Activated CD8-positive, alpha-beta memory T cell treated with anti-CD3 and anti-CD28 coated beads for 4 hours (primary cell): Measurements from ENCODE around the gene OCLN.
"Not testable (repeated sequence)": the region's sequence is repeated elsewhere in the genome, so short reads cannot be mapped to it uniquely, and the experiment has no call there.

ENCODE experiments used
- DNase-seq, 2 donors: peaks; one replicate each; pipeline ENCODE4 v3.0.0-alpha.2; 2020; ENCODE audit warnings: low read depth in 2 of 2

Gene OCLN

DNA sequence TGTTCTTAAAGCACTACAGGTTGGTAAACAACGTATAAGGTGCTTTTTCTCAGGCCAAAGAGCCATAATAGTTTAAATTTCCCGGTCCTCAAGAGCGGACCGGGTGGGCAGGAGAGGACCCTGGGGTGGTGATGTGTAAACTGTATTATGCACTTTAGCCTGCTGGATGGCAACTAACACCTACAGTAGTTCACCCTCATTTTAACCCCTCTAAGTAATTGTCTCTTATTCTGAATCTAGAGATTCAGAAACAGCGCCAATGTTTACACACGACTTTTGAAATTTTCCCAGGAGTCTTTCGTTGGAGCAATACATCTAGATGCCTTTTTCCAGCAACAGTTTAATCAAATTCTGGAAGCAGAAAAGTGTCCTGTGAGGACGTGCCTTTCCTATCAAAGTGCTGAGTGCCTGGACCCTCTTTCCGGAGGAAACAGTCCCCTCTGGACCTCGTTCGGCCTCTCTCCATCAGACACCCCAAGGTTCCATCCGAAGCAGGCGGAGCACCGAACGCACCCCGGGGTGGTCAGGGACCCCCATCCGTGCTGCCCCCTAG is 676 bp upstream of the OCLN start:
- DNase-seq: no peak

DNA sequence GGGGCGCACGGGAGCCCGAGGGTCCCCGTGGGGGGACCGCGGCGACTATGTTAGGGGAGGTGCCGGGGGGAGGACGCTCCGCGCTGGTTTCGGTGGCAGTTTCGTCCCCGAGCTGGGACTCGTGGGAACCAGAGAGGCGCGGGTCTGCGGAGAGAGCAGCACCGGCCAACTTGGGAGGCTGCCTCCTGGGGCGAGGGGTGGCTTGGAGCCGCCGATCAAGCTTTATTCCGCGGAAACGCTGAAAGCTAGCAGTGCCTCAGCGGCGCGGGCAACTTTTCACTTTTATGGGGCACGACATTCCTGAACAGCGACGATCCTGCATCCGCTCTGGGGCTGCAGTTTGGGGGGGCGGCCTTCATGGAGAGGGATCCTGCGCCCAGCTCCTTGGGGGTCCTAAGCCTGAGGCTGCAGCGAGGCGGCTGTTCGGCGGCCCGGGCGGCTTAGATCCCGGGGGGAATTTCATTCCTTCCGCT is 369 bp downstream of the OCLN start:
- no peak for DNase-seq

DNA sequence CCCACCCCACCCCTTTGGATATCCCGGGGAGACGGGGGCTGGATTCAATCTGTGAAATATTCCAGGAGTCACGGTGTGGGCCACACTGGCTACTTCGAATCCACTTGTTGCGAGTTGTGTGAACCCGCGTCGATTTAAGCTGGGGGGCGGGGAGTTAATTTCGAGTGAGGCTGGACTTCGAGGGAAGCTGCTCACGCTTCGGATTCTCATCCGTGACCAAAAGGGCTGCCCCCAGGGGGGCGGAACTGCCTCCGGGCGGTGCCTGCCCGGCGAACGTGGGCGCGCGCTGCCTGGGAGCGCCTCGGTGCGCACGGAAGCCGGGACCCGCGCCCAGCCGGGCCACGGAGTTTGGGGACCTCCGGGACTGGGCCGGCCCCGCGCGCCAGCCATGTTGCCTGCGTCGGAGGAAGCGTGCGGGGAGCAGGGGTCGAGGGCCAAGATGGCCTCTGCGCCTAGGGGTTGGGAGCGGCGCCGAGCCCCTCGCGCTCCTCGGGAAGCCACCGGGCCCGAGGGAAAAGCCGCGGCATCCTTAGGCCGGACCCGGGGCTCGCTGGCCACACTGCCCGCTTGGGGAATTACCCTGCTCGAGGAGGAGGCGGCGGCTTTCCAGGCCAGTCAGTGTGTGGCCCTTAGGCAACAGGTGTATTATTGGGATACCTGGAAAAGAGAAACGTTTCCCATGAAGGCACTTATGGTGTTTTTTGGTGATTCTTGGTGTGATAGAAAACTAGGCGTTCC is 975 bp downstream of the OCLN start:
- no peak for DNase-seq

DNA sequence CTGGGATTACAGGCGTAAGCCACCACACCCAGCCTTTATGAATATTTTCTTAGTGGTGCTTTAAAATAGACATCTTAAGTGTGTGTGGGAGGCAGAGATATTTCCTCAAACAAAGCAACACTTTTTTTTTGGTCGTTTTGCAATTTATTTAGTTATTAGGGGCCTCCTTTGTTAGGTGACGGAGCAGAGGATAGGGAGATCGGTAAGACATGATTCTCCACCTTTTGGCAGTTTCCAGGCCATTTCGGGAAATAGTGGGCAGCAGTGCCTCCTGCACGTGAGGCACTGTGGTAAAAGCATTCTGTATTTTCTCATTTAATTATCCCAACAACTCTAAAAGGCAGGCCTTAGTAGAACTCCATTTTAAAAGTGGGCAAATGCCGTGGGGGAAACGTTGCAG is 1.9 kb downstream of the OCLN start:
- no peak for DNase-seq

DNA sequence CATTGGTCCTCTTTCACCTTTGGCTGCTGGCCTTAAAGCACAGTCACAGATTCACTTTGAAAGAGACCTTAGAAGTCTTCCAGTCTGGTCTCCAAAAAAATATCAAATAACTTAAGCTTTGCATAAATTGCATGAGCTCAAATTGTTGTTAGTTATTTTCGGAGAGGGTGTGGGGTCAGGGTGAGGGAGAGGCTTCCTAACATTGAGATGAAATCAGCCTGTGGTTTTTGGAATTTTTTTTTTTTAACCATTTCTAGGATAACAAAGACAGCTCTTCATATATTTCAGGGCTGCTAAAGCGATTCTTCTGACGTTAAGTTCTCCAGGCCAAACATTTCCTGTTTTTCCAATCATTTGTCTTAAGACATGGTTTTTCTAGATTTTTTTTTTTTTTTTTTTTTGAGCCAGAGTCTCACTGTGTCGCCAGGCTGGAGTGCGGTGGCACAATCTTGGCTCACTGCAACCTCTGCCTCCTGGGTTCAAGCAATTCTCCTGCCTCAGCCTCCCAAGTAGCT is 4.5 kb downstream of the OCLN start:
- no peak for DNase-seq

DNA sequence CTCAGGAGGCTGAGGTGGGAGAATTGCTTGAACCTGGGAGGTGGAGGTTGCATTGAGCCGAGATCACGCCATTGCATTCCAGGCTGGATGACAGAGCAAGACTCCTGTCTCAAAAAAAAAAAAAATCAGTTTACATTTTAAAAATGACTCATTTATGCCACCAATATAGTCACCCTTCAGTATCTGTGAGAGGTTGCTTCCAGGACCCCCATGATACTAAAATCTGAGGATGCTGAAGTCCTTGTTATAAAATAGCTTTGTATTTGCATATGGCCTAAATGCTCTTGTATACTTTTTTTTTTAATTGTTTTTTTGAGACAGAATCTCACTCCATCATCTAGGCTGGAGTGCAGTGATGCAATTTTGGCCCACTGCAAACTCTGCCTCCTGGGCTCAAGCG is 5.8 kb downstream of the OCLN start:
- no peak for DNase-seq

DNA sequence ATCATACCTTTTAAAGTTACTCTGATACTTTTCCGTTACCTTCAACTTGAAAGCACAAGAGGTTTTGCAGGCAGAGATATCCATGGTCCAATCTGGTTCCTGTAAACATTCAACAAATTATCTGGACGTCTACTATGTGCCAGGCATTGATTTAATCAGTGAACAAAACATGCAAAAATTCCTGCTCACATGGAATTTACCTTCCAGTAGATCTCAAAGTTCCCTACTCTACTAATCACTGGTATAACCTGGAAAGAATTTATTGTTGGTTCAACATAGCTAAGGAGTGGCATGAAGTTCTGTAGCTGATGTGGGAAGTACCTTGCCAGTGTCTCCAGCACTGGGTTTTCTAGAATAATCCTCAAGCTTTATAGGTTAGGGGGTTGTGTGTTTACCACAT is 9.8 kb downstream of the OCLN start:
- no peak for DNase-seq

DNA sequence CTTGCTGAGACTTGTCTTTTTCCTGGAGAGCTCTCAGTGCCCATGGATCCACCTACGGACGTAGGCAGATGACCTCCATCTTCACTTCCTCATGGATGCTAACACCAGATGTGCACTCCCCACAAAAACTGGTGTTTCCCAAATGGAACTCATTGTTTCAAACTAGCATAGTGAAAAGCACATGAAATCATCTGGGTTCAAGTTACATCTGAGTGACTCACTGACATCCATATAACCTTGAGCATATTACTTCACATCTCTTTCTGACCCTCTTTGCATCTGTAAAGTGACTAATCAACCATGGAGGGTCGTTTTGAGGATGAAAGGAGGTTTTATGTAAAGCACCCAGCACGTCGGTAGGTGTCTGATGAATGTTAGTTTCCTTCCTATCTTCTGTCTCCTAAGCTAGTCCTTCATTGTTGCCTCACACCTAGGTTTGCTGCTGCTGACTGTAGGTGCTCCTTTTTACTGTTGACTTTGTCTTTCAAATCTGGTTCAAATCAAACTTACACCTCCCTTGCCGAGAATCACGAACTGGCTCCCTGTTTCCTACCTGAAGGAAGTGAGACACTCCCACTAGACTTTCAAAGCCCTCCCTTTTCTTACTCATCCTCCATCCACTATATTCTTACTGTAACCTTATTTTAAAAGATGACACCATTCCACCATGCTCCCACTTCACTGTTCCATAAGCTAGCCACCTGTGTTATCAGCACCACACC is 10.3 kb downstream of the OCLN start:
- no peak for DNase-seq

DNA sequence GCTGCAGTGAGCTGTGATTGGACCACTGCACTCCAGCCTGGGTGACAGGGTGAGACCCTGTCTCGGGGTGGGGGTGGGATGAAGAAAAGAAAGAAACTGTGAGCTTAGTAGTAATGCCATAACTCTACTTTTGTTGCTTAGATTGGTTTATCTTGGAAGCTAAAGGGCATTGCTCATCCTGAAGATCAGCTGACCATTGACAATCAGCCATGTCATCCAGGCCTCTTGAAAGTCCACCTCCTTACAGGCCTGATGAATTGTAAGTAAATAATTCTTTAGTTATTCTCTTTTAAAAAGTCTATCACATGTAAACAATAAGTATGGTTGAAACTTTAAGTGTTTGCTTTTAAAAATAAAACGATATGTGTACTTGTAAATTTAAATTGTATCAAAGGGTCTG is 11.4 kb downstream of the OCLN start:
- no peak for DNase-seq

DNA sequence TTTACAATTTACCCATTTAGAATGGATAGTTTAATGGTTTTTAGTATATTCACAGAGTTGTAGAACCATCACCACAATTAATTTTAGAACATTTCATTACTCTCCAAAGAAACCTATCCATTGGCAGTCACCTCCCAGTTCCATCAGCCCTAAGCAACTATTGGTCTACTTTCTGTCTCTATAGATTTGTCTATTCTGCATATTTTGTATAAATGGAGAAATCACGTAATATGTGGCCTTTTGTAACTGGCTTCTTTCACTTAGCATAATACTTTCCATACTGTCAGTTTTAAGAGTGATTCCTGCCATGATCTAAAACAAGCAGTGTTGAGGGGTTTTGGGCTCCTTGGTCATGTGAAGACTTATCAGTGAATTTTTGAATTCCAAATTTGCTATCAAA is 12.7 kb downstream of the OCLN start:
- DNase-seq: no peak

DNA sequence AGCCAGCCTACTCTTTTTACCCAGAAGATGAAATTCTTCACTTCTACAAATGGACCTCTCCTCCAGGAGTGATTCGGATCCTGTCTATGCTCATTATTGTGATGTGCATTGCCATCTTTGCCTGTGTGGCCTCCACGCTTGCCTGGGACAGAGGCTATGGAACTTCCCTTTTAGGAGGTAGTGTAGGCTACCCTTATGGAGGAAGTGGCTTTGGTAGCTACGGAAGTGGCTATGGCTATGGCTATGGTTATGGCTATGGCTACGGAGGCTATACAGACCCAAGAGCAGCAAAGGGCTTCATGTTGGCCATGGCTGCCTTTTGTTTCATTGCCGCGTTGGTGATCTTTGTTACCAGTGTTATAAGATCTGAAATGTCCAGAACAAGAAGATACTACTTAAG is 16.6 kb downstream of the OCLN start:
- no peak for DNase-seq

DNA sequence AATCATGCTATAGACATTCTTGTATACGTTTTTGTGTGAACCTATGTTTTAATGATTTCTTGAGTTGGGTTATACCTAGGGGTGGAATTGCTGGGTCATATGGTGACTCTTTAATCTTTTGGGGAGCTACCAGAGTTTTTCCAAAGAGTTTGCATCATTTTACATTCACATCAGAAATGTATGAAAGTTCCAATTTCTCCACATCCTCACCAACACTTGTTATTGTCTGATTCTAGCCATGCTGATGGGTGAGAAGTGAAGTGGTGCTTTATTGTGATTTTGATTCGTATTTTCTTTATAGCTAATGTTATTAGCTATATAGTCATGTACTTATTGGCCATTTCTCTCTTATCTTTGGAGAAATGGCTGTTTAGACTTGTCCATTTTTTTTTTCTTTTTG is 18.1 kb downstream of the OCLN start:
- no peak for DNase-seq

DNA sequence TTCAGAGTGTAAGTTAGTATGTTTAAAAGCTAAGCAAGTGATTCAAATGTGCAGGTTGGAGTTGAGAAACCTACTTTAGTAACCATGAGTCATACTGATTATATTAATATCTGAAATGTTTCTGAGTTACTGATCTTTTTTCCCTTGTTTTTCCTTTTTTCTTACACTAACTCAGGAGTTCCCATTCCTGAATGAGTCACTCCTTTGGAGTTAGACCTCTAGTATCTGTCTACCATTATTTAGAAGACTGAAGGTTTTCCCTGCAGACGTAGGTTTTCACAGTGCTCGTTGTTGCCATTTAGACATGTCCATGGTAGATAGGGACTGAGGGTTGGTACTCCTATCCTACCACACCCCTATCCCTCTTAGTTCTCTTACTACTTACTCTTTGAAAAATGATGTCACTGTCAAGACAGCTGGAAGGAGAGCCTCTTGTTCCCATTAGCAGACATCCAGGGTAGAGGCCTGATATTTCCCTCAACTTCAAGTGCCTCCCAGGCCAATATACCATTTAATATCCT is 20.2 kb downstream of the OCLN start:
- no peak for DNase-seq

DNA sequence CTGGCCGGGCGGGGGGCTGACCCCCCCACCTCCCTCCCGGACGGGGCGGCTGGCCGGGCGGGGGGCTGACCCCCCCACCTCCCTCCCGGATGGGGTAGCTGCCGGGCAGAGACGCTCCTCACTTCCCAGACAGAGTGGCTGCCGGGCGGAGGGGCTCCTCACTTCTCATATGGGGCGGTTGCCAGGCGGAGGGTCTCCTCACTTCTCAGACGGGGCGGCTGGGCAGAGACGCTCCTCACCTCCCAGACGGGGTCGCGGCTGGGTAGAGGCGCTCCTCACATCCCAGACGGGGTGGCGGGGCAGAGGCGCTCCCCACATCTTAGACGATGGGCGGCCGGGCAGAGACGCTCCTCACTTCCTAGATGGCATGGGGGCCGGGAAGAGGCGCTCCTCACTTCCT is 23.0 kb downstream of the OCLN start:
- DNase-seq: not testable (repeated sequence)

DNA sequence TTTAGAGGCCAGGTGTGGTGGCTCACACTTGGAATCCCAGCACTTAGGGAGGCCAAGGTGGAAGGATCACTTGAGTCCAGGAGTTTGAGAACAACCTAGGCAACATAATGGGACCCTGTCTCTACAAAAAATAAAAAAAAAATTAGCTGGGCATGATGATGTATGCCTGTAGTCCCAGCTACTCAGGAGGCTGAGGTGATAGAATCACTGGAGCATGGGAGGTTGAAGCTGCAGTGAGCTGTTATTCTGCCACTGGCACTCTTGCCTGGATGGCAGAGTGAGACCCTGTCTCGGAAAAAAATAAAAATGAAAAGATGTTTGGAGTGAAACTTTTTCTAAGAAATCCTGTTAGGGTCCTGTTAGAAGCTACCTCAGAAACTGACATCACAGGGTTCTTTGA is 24.2 kb downstream of the OCLN start:
- no peak for DNase-seq

DNA sequence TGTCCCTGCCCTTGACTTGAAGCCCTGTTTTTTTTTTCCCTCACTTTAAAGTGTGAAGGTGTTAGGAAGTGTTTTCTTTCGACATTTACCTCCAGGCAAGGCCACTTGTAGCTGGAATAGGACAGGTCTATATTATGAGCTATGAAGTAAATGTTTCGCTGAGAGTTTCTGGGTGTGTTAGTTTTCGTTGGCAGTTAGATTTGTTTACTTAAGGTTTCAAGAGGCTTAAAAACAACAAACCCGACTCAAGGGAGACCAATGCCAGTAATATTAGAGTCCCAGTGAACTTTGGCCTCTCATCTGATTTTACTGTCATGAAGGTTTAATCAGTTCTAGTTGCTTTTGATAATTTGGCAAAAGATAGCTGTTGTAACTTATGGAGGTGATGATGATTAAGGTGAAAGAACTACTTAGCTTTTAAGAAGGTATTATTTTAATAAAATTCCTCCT is 25.2 kb downstream of the OCLN start:
- DNase-seq: no peak

DNA sequence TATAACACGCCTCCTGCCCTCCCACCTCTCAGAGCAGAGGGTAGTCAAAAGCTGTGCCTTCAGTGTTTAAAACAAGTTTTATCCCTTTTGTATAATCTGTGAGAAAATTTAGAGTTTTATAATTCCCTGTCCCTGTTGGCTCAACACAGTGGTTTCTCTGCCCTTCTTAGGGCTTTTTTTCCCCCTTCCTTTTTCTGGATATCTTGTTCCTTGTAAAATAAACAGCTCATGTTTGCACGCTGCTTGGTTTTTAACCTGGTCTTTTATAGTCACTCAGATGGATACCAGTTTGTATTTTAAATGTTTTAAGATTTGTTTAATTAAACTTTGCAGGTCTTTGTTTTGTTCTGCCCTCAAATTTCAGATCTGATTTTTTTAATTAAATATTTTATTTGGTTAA is 26.7 kb downstream of the OCLN start:
- no peak for DNase-seq

DNA sequence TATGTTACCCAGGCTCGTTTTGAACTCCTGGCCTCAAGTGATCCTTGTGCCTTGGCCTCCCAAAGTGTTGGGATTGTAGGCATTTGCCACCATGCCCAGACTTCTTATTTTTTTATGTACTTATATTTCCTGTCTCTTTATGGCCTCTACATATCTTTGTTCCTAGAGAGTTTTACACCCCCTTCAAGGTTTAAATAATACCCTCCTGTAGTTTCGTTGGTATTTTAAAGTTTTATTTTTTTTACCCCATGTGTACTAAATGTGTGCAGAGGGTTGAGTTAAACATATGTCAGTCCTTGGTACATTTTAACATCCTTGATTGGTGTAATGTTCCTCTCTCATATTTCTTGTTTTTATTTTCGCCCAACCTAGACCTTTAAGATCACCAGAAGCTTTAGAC is 29.4 kb downstream of the OCLN start:
- DNase-seq: no peak

DNA sequence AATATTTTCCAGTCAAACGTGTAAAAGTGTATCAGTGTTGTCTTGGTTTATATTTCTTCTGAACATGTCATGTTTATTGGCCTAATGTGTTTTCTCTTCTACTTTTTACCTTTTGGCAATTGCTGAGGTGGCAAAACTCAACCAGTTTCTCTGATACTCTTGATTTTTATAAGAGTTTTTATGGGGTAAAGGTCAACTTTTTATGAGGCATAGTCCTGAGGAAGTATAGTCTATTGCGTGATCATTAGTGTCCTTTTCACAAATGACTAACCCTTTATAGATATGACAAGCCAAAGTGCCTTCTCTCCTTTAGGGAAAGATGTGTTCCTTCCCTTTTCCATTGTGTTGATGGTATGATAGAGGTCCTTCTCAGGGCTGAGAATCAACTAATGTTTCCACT is 32.9 kb downstream of the OCLN start:
- no peak for DNase-seq

DNA sequence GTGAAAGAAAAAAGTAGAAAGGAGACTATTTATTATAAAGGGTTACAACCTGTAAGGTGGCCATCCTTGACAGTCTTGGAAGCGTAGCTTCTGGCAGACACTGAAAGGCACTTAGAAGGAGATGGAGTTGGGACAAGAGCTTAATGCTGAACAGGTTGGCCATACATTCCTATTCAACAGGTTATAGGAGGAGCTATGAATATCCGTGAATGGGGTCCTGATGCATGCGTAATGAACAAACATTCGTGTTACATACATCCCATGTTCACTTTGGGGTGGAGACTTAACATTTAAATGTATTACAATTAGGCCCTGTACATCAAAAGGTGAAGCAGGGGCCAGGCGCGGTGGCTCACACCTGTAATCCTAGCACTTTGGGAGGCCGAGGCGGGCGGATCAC is 34.1 kb downstream of the OCLN start:
- no peak for DNase-seq

DNA sequence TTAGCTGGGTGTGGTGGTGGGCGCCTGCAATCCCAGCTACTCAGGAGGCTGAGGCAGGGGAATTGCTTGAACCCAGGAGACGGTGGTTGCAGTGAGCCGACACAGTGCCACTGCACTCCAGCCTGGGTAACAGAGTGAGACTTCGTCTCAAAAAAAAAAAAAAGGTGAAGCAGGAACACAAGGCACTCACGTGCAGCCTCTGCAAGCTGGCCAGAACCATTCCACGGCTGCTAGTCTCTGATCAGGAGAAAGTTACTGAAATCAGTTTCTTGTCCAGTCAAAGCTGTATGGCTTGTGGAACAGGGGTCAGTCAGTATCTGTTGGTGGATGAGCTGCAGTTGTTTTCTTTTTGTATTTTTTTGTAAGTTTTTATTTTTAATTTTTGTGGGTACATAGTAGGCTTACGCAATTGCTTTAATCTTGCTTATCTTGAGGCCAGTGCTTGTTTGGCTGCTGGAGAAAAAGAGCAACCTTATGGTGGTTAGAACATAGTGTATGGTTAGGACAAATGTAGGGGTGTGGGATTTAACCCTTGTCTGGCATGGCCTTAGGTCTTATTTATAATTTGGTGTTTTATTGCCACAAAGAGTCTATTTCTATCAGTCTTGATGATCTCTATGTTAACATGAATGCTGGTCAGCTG is 34.7 kb downstream of the OCLN start:
- no peak for DNase-seq

DNA sequence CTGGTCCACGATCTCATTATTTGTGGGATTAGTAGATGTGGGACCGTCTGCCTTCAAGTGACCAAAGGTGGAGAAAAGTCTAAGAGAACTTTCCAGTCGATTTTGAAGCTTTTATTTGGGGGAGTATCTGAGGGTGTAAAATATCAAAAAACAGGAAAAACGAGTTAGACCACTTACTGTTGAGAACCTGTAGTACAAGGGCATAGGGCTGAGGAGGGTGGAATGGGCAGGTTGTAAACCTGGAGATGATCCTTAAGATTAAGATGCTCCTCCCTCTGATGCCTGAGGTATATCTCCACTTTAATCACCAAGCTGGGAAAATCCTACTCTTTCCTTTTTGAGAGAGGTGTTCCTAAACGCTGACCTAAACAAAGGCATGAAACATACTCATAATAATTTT is 35.4 kb downstream of the OCLN start:
- DNase-seq: no peak
